IMR-90 (cell line): ENCODE data around the gene OPHN1. TPM values are rescaled to one million over a fixed set of nuclear protein-coding genes. Genes with fewer than 3 reads are reported as not detected.

ENCODE experiments used
- ATAC-seq: fragments of 200-7000 bp; cut with Tn5 transposase; 2 replicates; pipeline ENCODE4 v1.9.1; 2020; ENCODE audit warnings: low read depth, mild to moderate bottlenecking, moderate library complexity
- BruUV-seq: library from RNA; stranded (reverse); fragments of 400-500 nt; replicated peaks from 2 replicates; lab custom pipeline; 2021; lab: Mats Ljungman, UMichigan
- CTCF ChIA-PET: fragments of 300-600 bp; formaldehyde crosslinking; extraction: SDS; loops from one replicate; lab custom pipeline; 2021; ENCODE audit warnings: antibody characterized with exemption; lab: Yijun Ruan, JAX
- POLR2A ChIA-PET: fragments of 300-600 bp; sonication (Branson Sonifier 250); formaldehyde crosslinking; loops from one replicate; lab custom pipeline; 2022; ENCODE audit warnings: antibody characterized with exemption; ENCODE audit not compliant: unreplicated experiment; lab: Charles Lee
- DNase-seq: peaks from one replicate; pipeline ENCODE4 v3.0.0; 2013
- H2AFZ ChIP-seq: replicated peaks from 2 replicates; pipeline ENCODE3; 2013; ENCODE audit warnings: low read length, mild to moderate bottlenecking; ENCODE audit not compliant: poor library complexity
- H2AK5ac ChIP-seq: 2 replicates; pipeline ENCODE4 v1.6.1; 2013; ENCODE audit warnings: low read depth, low read length, inconsistent platforms
- H2AK9ac ChIP-seq: replicated peaks from 2 replicates; pipeline ENCODE3; 2013; ENCODE audit warnings: mild to moderate bottlenecking, low read depth, low read length, moderate library complexity; ENCODE audit not compliant: poor library complexity
- H2BK120ac ChIP-seq: 2 replicates; pipeline ENCODE4 v1.6.1; 2013; ENCODE audit warnings: low read depth, low read length, inconsistent platforms
- H2BK15ac ChIP-seq: 3 replicates; pipeline ENCODE4 v1.6.1; 2013; ENCODE audit warnings: low read depth, low read length, inconsistent platforms
- H2BK20ac ChIP-seq: 2 replicates; pipeline ENCODE4 v1.6.1; 2013; ENCODE audit warnings: low read depth, mild to moderate bottlenecking, inconsistent platforms, low read length, moderate library complexity
- H2BK5ac ChIP-seq: 2 replicates; pipeline ENCODE4 v1.6.1; 2013; ENCODE audit warnings: mild to moderate bottlenecking, low read depth, low read length, inconsistent platforms; ENCODE audit not compliant: poor library complexity, severe bottlenecking
- H3K14ac ChIP-seq: replicated peaks from 2 replicates; pipeline ENCODE4 v1.6.1; 2013; ENCODE audit warnings: low read depth, low read length, inconsistent platforms
- H3K18ac ChIP-seq: 2 replicates; pipeline ENCODE4 v1.6.1; 2013; ENCODE audit warnings: low read depth, low read length, control low read depth
- H3K23ac ChIP-seq: 2 replicates; pipeline ENCODE4 v1.6.1; 2013; ENCODE audit warnings: low read depth, low read length, inconsistent platforms
- H3K27ac ChIP-seq: 2 replicates; pipeline ENCODE4 v1.5.1; 2013; ENCODE audit warnings: mild to moderate bottlenecking, control low read depth, low read length; ENCODE audit not compliant: insufficient read depth
- H3K27me3 ChIP-seq: 2 replicates; pipeline ENCODE4 v1.6.1; 2013; ENCODE audit warnings: low read length; ENCODE audit not compliant: control insufficient read depth, insufficient read depth
- H3K36me3 ChIP-seq: 2 replicates; pipeline ENCODE4 v1.6.1; 2013; ENCODE audit warnings: low read length, mixed read lengths; ENCODE audit not compliant: control insufficient read depth, insufficient read depth
- H3K4ac ChIP-seq: 2 replicates; pipeline ENCODE4 v1.6.1; 2013; ENCODE audit warnings: low read depth, low read length, inconsistent platforms
- H3K4me1 ChIP-seq: 2 replicates; pipeline ENCODE4 v1.6.1; 2013; ENCODE audit warnings: low read length, mixed read lengths; ENCODE audit not compliant: control insufficient read depth, insufficient read depth
- H3K4me2 ChIP-seq: 2 replicates; pipeline ENCODE4 v1.6.1; 2013; ENCODE audit warnings: low read depth, mild to moderate bottlenecking, control low read depth, low read length, moderate library complexity
- H3K4me3 ChIP-seq: 2 replicates; pipeline ENCODE4 v1.5.1; 2013; ENCODE audit warnings: low read depth, mild to moderate bottlenecking, control low read depth, low read length, moderate library complexity; ENCODE audit not compliant: insufficient read depth
- H3K56ac ChIP-seq: 2 replicates; pipeline ENCODE4 v1.6.1; 2013; ENCODE audit warnings: low read length, inconsistent platforms; ENCODE audit not compliant: insufficient read depth; ENCODE audit errors: extremely low read depth
- H3K79me1 ChIP-seq, 2 experiments: 2 replicates each; pipeline ENCODE4 v1.6.1; 2013; ENCODE audit warnings: low read length in 2 of 2, inconsistent platforms in 1 of 2, low read depth in 1 of 2
- H3K9ac ChIP-seq: 2 replicates; pipeline ENCODE4 v1.6.1; 2013; ENCODE audit warnings: low read depth, low read length, control low read depth
- H3K9me1 ChIP-seq: 2 replicates; pipeline ENCODE4 v1.6.1; 2013; ENCODE audit warnings: low read length, inconsistent platforms; ENCODE audit not compliant: insufficient read depth
- H3K9me3 ChIP-seq: 2 replicates; pipeline ENCODE4 v1.6.1; 2013; ENCODE audit warnings: low read length; ENCODE audit not compliant: control insufficient read depth, insufficient read depth
- H4K20me1 ChIP-seq: 2 replicates; pipeline ENCODE4 v1.6.1; 2013; ENCODE audit warnings: low read length, inconsistent platforms; ENCODE audit not compliant: insufficient read depth
- H4K5ac ChIP-seq: 2 replicates; pipeline ENCODE4 v1.6.1; 2013; ENCODE audit warnings: mild to moderate bottlenecking, low read depth, low read length, control low read depth
- H4K8ac ChIP-seq, 2 experiments: 2 replicates each; pipeline ENCODE4 v1.6.1; 2013; ENCODE audit warnings: low read depth in 2 of 2, low read length in 2 of 2, control low read depth in 1 of 2, inconsistent platforms in 1 of 2
- H4K91ac ChIP-seq: 2 replicates; pipeline ENCODE4 v1.6.1; 2013; ENCODE audit warnings: low read depth, low read length, inconsistent platforms; ENCODE audit not compliant: insufficient read depth
- BHLHE40 ChIP-seq: fragments of 150-350 bp; IDR thresholded peaks from 2 replicates; pipeline ENCODE4 v1.6.1; 2016; ENCODE audit warnings: mild to moderate bottlenecking, low read depth, low read length
- CEBPB ChIP-seq: IDR thresholded peaks from 2 replicates; pipeline ENCODE4 v1.6.1; 2012; ENCODE audit warnings: low read depth, low read length, improper control_type of control experiment
- CHD1 ChIP-seq: IDR thresholded peaks from 2 replicates; pipeline ENCODE4 v1.6.1; 2012; ENCODE audit warnings: low read depth, low read length, improper control_type of control experiment
- FOS ChIP-seq: fragments of 150-350 bp; IDR thresholded peaks from 2 replicates; pipeline ENCODE4 v1.6.1; 2016; ENCODE audit warnings: low read depth, low read length
- MAFK ChIP-seq: IDR thresholded peaks from 2 replicates; pipeline ENCODE4 v1.6.1; 2012; ENCODE audit warnings: low read depth, low read length, improper control_type of control experiment
- MAZ ChIP-seq: IDR thresholded peaks from 2 replicates; pipeline ENCODE4 v1.6.1; 2012; ENCODE audit warnings: low read depth, mild to moderate bottlenecking, low read length, improper control_type of control experiment, moderate library complexity, borderline replicate concordance
- MXI1 ChIP-seq: IDR thresholded peaks from 2 replicates; pipeline ENCODE4 v1.6.1; 2012; ENCODE audit warnings: low read depth, mild to moderate bottlenecking, low read length, moderate library complexity, borderline replicate concordance
- NFE2L2 ChIP-seq: fragments of 150-350 bp; IDR thresholded peaks from 2 replicates; pipeline ENCODE4 v1.6.1; 2016; ENCODE audit warnings: low read depth, mild to moderate bottlenecking, low read length
- POLR2A ChIP-seq: IDR thresholded peaks from 2 replicates; pipeline ENCODE4 v1.6.1; 2012; ENCODE audit warnings: mild to moderate bottlenecking, low read depth, low read length
- RAD21 ChIP-seq: IDR thresholded peaks from 2 replicates; pipeline ENCODE4 v1.6.1; 2012; ENCODE audit warnings: low read length, improper control_type of control experiment
- SMC3 ChIP-seq: fragments of 150-350 bp; IDR thresholded peaks from 2 replicates; pipeline ENCODE4 v1.6.1; 2016; ENCODE audit warnings: low read depth, mild to moderate bottlenecking, antibody characterized with exemption, low read length, moderate library complexity
- WGBS, 2 experiments: methylation state at CpG; one replicate each; pipeline versions ENCODE4 v1.1.5 to v1.1.7; 2013; ENCODE audit warnings: missing lambda C conversion rate in 2 of 2; ENCODE audit not compliant: insufficient read length in 1 of 2; ENCODE audit errors: extremely low coverage in 2 of 2; 5-methylcytosine and 5-hydroxymethylcytosine counted together
- dilution Hi-C: fragments of 300-500 bp; cut with HindIII; formaldehyde crosslinking; loops from one replicate; pipeline ENCODE4 v1.14.3; 2018; ENCODE audit warnings: low sequenced_read_pairs; ENCODE audit not compliant: unreplicated experiment
- in situ Hi-C: fragments of 300-500 bp; cut with MboI; formaldehyde crosslinking; loops from 3 replicates; pipeline ENCODE4 v1.14.3; 2019; ENCODE audit warnings: low sequenced_read_pairs, inconsistent platforms, mixed read lengths
- intact Hi-C: fragments of 100-400 bp; cut with micrococcal nuclease; formaldehyde crosslinking; loops from 2 replicates; pipeline ENCODE4 v1.10.0; 2022
- polyA plus RNA-seq, 3 experiments: library from polyadenylated mRNA; depleted of rRNA; stranded (reverse); fragments of >200 nt; gene quantifications; 2 replicates each; pipeline ENCODE4 v1.2.3, GENCODE V29; 2012; ENCODE audit warnings: low replicate concordance in 1 of 3
- total RNA-seq: library from RNA; depleted of rRNA; stranded (reverse); fragments of >200 nt; gene quantifications from 2 replicates; pipeline ENCODE4 v1.2.3, GENCODE V29; 2012
- TF ChIP-seq, protein P1 (sequence below): fragments of 150-350 bp; IDR thresholded peaks from 2 replicates; pipeline ENCODE4 v1.6.1; 2016; ENCODE audit warnings: low read depth, mild to moderate bottlenecking, low read length, moderate library complexity, borderline replicate concordance
- TF ChIP-seq, protein P2 (sequence below): conservative IDR thresholded peaks from 2 replicates; pipeline ENCODE4 v1.5.1; 2012; ENCODE audit warnings: mild to moderate bottlenecking, low read depth, low read length, improper control_type of control experiment
- TF ChIP-seq, protein P3 (sequence below): fragments of 150-350 bp; IDR thresholded peaks from 2 replicates; pipeline ENCODE4 v1.6.1; 2017; ENCODE audit warnings: mild to moderate bottlenecking, antibody characterized with exemption, low read length, low read depth

OPHN1 gene
- total and polyA plus RNA-seq, 2 of the 4 experiments (the other 2 are of a cell fraction): 4.0 to 13.1 TPM

DNA sequence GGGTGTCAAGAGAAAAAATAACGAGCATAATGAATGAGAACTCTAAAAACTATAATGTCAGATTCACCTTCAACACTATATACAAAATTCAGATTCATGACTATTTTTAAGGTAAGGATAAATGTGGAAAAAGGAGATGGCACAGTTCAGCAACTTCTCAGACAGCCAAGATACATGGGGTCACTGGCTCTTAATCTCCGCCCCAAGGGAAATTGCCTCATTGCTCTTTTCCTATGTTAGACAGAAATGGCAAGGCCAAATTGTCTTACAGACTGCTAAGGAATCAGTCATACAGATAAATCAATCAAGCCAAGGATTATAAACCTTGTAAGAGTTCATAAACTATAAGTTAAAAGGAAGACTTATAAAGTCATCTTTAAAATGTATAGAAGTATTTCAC is 183.4 kb downstream of the OPHN1 start:
- Histone ChIP-seq H2AFZ (no peak overlapping the region), H3K4me2 (no peak overlapping the region), H3K4ac (no peak overlapping the region), H3K27me3 (no peaks in the 10 kb centered on the region), H4K8ac (no peak overlapping the region), H3K18ac (no peak overlapping the region), H2AK5ac (no peak overlapping the region), H3K23ac (no peak overlapping the region), H3K4me3 (no peak overlapping the region), H4K91ac (no peak overlapping the region), H4K20me1 (no peaks in the 10 kb centered on the region), H2BK120ac (no peak overlapping the region), H2BK20ac (no peak overlapping the region), H3K9me3 (no peaks in the 10 kb centered on the region), H3K9me1 (no peaks in the 10 kb centered on the region; the same call in 1 of the 2 replicates), H2BK5ac (no peak overlapping the region), H2BK15ac (no peak overlapping the region), H3K27ac (no peak overlapping the region), H4K5ac (no peak overlapping the region), H3K4me1 (no peaks in the 10 kb centered on the region), H3K56ac (no peak overlapping the region), H2AK9ac (no peak overlapping the region), H3K9ac (no peak overlapping the region), H3K14ac (no peak overlapping the region), H3K36me3 (no peaks in the 10 kb centered on the region), H3K79me1 (no peaks in the 10 kb centered on the region; a peak in 1 of 4 replicates)
- ChIA-PET CTCF (no interaction called here), POLR2A (no interaction called here)
- no TSS peak for BruUV-seq
- ATAC-seq (no peak), DNase-seq (no peak)
- intact Hi-C loops (no loop called here), in situ Hi-C loops (no loop called here), dilution Hi-C loops (no loop called here)
- WGBS, 2 experiments: no CpG with 5 or more reads among the region's 2 CpGs
- no peak for TF ChIP-seq MAZ
- TF ChIP-seq POLR2A: no peak
- TF ChIP-seq RAD21: no peak
- no peak for TF ChIP-seq FOS
- TF ChIP-seq, protein P1, sequence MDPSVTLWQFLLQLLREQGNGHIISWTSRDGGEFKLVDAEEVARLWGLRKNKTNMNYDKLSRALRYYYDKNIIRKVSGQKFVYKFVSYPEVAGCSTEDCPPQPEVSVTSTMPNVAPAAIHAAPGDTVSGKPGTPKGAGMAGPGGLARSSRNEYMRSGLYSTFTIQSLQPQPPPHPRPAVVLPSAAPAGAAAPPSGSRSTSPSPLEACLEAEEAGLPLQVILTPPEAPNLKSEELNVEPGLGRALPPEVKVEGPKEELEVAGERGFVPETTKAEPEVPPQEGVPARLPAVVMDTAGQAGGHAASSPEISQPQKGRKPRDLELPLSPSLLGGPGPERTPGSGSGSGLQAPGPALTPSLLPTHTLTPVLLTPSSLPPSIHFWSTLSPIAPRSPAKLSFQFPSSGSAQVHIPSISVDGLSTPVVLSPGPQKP: no peak
- no peak for TF ChIP-seq NFE2L2
- TF ChIP-seq CHD1: no peak
- TF ChIP-seq BHLHE40: no peak
- TF ChIP-seq SMC3: no peak
- no peak for TF ChIP-seq CEBPB
- TF ChIP-seq MAFK: no peak
- TF ChIP-seq, protein P2, sequence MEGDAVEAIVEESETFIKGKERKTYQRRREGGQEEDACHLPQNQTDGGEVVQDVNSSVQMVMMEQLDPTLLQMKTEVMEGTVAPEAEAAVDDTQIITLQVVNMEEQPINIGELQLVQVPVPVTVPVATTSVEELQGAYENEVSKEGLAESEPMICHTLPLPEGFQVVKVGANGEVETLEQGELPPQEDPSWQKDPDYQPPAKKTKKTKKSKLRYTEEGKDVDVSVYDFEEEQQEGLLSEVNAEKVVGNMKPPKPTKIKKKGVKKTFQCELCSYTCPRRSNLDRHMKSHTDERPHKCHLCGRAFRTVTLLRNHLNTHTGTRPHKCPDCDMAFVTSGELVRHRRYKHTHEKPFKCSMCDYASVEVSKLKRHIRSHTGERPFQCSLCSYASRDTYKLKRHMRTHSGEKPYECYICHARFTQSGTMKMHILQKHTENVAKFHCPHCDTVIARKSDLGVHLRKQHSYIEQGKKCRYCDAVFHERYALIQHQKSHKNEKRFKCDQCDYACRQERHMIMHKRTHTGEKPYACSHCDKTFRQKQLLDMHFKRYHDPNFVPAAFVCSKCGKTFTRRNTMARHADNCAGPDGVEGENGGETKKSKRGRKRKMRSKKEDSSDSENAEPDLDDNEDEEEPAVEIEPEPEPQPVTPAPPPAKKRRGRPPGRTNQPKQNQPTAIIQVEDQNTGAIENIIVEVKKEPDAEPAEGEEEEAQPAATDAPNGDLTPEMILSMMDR: no peak
- TF ChIP-seq, protein P3, sequence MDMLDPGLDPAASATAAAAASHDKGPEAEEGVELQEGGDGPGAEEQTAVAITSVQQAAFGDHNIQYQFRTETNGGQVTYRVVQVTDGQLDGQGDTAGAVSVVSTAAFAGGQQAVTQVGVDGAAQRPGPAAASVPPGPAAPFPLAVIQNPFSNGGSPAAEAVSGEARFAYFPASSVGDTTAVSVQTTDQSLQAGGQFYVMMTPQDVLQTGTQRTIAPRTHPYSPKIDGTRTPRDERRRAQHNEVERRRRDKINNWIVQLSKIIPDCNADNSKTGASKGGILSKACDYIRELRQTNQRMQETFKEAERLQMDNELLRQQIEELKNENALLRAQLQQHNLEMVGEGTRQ: no peak
- TF ChIP-seq MXI1: no peak
